ENCODE data around the gene INSRR.

Gene INSRR

GRCh38 chr1:156874142-156874541 is 15.2 kb upstream of the INSRR start:
- no peak for DNase-seq (ENCODE audit: low spot score)

GRCh38 chr1:156873659-156874058 is 14.7 kb upstream of the INSRR start:
- DNase-seq (ENCODE audit: low spot score), result no peak

GRCh38 chr1:156869455-156869854 is 10.5 kb upstream of the INSRR start:
- DNase-seq (ENCODE audit: low spot score), result no peak

- no peak for DNase-seq (ENCODE audit: low spot score)
These were observed 9.4 kb upstream of the INSRR start for GRCh38 chr1:156868341-156868740.

GRCh38 chr1:156866249-156866909 is 7.5 kb upstream of the INSRR start:
- no peak for DNase-seq (ENCODE audit: low spot score)

- no peak for DNase-seq (ENCODE audit: low spot score)
These were observed 6.9 kb upstream of the INSRR start for GRCh38 chr1:156865865-156866248.

- DNase-seq (ENCODE audit: low spot score), result no peak
These were observed 6.3 kb upstream of the INSRR start for GRCh38 chr1:156865258-156865657.

GRCh38 chr1:156864796-156865195 is 5.9 kb upstream of the INSRR start:
- no peak for DNase-seq (ENCODE audit: low spot score)

GRCh38 chr1:156863631-156864030 is 4.7 kb upstream of the INSRR start:
- no peak for DNase-seq (ENCODE audit: low spot score)

- no peak for DNase-seq (ENCODE audit: low spot score)
These were observed 4.2 kb upstream of the INSRR start for GRCh38 chr1:156862997-156863599.

- DNase-seq (ENCODE audit: low spot score), result no peak
These were observed 3.7 kb upstream of the INSRR start for GRCh38 chr1:156862584-156862983.

- DNase-seq (ENCODE audit: low spot score), result no peak
These were observed 1.9 kb upstream of the INSRR start, which contains the start of gene NTRK1 for GRCh38 chr1:156860628-156861423. Gene NTRK1 (plus strand): TSS chr1:156860865. CDS start chr1:156860935, 70 bp downstream.

GRCh38 chr1:156860113-156860627 is 1.3 kb upstream of the INSRR start:
- DNase-seq (ENCODE audit: low spot score), result no peak

- DNase-seq (ENCODE audit: low spot score), result no peak
These were observed 701 bp upstream of the INSRR start for GRCh38 chr1:156859523-156860112.

- DNase-seq (ENCODE audit: low spot score), result no peak
These were observed 361 bp downstream of the INSRR start for GRCh38 chr1:156858555-156858956.

- no peak for DNase-seq (ENCODE audit: low spot score)
These were observed 1.4 kb downstream of the INSRR start for GRCh38 chr1:156857532-156857931.

GRCh38 chr1:156856282-156856785 is 2.6 kb downstream of the INSRR start:
- no peak for DNase-seq (ENCODE audit: low spot score)

- no peak for DNase-seq (ENCODE audit: low spot score)
These were observed 4.3 kb downstream of the INSRR start for GRCh38 chr1:156854634-156855033.

GRCh38 chr1:156853761-156854160 is 5.2 kb downstream of the INSRR start:
- DNase-seq (ENCODE audit: low spot score), result no peak

- DNase-seq (ENCODE audit: low spot score), result no peak
These were observed 6.5 kb downstream of the INSRR start for GRCh38 chr1:156852418-156852874.

GRCh38 chr1:156851779-156852417 is 7.0 kb downstream of the INSRR start:
- DNase-seq (ENCODE audit: low spot score), result no peak

- DNase-seq (ENCODE audit: low spot score), result no peak
These were observed 9.8 kb downstream of the INSRR start for GRCh38 chr1:156849151-156849496.
